ENCODE results near the gene LMOD1.

DNA sequence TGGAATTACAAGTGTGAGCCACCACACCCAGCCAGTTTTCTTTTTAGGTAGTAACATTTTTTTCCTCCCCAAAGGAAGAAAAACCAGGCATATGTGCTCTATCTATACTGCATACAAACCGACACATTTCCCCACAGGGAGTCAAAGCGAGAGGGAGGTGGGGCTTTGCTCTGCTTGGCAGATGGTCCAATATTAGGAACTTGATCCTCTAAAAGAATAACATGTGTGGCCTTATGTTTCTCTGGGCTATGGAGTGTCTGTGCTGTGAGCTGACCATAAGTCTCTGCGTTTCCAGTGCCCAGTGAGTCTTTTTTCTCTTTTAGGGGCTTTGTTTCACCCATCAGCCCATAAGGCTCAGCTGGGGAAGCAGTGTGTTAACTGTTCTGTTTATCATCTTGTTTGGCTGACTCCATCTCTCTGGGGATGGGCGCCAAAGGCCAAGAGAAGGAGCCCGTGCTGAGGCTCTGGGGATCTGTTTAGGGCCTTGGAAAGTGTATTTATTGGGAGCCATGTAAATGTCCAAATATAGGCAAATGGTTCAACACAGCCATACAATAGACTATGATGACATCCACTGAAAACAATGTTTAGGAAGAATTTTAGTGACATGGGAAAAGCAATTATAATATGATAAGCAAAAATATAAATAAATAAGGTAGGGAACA lies 20.2 kb downstream of the LMOD1 start:
- TF ChIP-seq, protein P1, sequence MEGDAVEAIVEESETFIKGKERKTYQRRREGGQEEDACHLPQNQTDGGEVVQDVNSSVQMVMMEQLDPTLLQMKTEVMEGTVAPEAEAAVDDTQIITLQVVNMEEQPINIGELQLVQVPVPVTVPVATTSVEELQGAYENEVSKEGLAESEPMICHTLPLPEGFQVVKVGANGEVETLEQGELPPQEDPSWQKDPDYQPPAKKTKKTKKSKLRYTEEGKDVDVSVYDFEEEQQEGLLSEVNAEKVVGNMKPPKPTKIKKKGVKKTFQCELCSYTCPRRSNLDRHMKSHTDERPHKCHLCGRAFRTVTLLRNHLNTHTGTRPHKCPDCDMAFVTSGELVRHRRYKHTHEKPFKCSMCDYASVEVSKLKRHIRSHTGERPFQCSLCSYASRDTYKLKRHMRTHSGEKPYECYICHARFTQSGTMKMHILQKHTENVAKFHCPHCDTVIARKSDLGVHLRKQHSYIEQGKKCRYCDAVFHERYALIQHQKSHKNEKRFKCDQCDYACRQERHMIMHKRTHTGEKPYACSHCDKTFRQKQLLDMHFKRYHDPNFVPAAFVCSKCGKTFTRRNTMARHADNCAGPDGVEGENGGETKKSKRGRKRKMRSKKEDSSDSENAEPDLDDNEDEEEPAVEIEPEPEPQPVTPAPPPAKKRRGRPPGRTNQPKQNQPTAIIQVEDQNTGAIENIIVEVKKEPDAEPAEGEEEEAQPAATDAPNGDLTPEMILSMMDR (IDR thresholded peaks at IDR 0.05): no peak
- TF ChIP-seq POLR2A (IDR thresholded peaks at IDR 0.05): no peak

All from heart left ventricle (tissue), 13 donors.